AG09309 (cell line): ENCODE results near the gene MYLK.

ENCODE experiments used
- DNase-seq: peaks from one replicate; pipeline ENCODE4 v3.0.0-alpha.2; 2010; ENCODE audit warnings: low read depth
- H3K4me3 ChIP-seq: 2 replicates; pipeline ENCODE4 v1.5.1; 2011; ENCODE audit warnings: mild to moderate bottlenecking, low read depth, low read length, moderate library complexity; ENCODE audit not compliant: control insufficient read depth
- TF ChIP-seq, protein P1 (sequence below): IDR thresholded peaks from 2 replicates; pipeline ENCODE4 v1.5.1; 2011; ENCODE audit warnings: mild to moderate bottlenecking, low read depth, low read length, inconsistent platforms; ENCODE audit not compliant: insufficient read depth, control insufficient read depth; ENCODE audit errors: missing control alignments

MYLK gene

DNA sequence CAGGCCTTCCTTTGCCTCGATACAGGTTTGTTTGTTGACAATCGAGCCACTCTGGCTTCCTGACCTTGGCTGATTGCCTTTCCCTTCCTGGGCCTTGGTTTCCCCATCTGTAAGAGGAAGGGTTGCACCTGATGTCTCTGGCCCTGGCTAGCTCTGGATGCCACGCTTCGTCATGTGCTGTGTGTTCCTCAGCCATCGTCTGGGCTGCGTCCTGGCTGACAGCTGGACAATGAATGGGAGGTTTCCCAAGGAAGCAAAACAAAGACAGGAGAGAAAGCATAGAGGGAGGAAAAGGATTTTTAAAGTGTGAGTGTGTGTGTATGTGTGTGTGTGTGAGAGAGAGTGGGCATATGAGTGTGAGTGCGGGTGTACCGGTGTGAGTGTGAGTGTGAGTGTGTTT, 234.0 kb downstream of the MYLK start:
- TF ChIP-seq, protein P1, sequence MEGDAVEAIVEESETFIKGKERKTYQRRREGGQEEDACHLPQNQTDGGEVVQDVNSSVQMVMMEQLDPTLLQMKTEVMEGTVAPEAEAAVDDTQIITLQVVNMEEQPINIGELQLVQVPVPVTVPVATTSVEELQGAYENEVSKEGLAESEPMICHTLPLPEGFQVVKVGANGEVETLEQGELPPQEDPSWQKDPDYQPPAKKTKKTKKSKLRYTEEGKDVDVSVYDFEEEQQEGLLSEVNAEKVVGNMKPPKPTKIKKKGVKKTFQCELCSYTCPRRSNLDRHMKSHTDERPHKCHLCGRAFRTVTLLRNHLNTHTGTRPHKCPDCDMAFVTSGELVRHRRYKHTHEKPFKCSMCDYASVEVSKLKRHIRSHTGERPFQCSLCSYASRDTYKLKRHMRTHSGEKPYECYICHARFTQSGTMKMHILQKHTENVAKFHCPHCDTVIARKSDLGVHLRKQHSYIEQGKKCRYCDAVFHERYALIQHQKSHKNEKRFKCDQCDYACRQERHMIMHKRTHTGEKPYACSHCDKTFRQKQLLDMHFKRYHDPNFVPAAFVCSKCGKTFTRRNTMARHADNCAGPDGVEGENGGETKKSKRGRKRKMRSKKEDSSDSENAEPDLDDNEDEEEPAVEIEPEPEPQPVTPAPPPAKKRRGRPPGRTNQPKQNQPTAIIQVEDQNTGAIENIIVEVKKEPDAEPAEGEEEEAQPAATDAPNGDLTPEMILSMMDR, result no peak
- no peak overlapping the region for H3K4me3 ChIP-seq
- DNase-seq, result no peak

DNA sequence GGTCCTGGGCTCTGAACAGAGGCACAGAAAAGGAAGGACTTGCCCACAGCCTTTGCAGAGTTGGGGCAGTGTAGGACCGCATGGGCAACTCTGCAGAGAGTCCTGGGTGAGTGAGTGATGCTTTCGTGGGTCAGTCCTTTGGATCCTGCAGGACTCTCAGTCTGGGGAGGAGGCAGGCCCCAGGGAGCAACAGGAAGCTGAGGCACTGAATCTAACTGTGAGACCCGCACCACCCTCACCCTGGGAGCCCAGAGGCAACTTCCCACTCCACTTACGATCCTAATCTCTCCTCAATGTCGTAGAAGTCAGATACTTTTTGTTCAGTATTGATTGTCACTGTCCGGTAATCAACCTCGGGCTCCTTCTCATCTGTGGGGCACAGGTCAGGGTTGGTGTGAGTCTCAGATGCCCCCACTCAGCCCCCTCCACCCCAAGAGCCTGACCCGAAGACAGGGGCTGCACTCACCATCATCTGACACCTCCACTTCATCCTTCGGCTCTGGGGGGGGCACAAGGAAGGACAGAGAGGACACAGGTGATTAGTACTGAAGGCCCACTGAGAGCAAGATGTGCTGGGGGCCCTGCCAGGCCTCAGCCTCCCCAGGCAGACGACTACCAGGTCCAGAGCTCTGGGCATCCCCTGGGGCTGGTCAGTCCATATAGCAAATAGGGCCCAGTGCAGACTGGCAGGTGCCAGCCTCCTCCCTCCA, 235.3 kb downstream of the MYLK start:
- TF ChIP-seq, protein P1, result no peak
- H3K4me3 ChIP-seq, result no peak overlapping the region
- DNase-seq, result no peak

GRCh38 chr3:123644358-123644757, 239.8 kb downstream of the MYLK start:
- no peak overlapping the region for H3K4me3 ChIP-seq
- TF ChIP-seq, protein P1, result no peak
- DNase-seq, result no peak

- TF ChIP-seq, protein P1, result no peak
- H3K4me3 ChIP-seq, result no peak overlapping the region
- no peak for DNase-seq
These were observed 241.2 kb downstream of the MYLK start for GRCh38 chr3:123642957-123643330.

- TF ChIP-seq, protein P1, result peak; percentile 82
- DNase-seq, result peak; percentile 79
- no peak overlapping the region for H3K4me3 ChIP-seq
These were observed 241.8 kb downstream of the MYLK start for GRCh38 chr3:123642182-123642956.

DNA sequence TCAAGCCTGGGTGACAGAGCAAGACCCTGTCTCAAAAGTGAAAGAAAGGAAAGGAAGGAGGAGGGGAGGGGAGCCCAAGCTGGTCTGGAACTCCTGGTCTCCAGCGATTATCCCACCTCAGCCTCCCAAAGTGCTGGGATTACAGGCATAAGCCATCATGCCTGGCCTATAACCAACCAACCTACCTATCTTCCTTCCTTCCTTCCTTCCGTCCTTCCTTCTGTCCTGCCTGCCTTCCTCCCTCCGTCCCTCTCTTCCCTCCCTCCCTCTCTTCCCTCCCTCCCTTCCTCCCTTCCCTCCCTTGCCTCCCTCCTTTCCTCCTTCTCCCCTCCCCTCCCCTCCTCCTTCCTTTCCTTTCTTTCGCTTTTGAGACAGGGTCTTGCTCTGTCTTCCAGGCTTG, 242.6 kb downstream of the MYLK start:
- DNase-seq, result no peak
- TF ChIP-seq, protein P1, result no peak
- H3K4me3 ChIP-seq, result no peak overlapping the region
